GM12874 (cell line): ENCODE measurements around the gene RHOBTB1.

Source experiments
- CTCF ChIP-seq: IDR thresholded peaks from 2 replicates; pipeline ENCODE4 v1.5.1; 2011; ENCODE audit warnings: low read depth, mild to moderate bottlenecking, control low read depth, low read length, moderate library complexity; ENCODE audit not compliant: insufficient read depth

The RHOBTB1 gene

GRCh38 chr10:60878224-60878623 is 65.8 kb downstream of the RHOBTB1 start:
- no peak for TF ChIP-seq CTCF

- no peak for TF ChIP-seq CTCF
Observed at GRCh38 chr10:60877777-60878120, 66.2 kb downstream of the RHOBTB1 start.

- TF ChIP-seq CTCF: no peak
Observed at GRCh38 chr10:60877061-60877776, 66.8 kb downstream of the RHOBTB1 start.

GRCh38 chr10:60873758-60874157 is 70.2 kb downstream of the RHOBTB1 start:
- TF ChIP-seq CTCF: no peak

GRCh38 chr10:60872451-60872850 is 71.5 kb downstream of the RHOBTB1 start:
- no peak for TF ChIP-seq CTCF

GRCh38 chr10:60871215-60871614 is 72.8 kb downstream of the RHOBTB1 start:
- TF ChIP-seq CTCF: no peak

GRCh38 chr10:60870803-60871202 is 73.2 kb downstream of the RHOBTB1 start:
- TF ChIP-seq CTCF: no peak

- TF ChIP-seq CTCF: no peak
Observed at GRCh38 chr10:60870416-60870728, 73.6 kb downstream of the RHOBTB1 start.
